ENCODE measurements around the gene ZNF750.

The ZNF750 gene

GRCh38 chr17:82858376-82859126 lies 18.7 kb upstream of the ZNF750 start:
- ATAC-seq, result no peak
- TF ChIP-seq BACH2 (CRISPR knock-in tag; IDR thresholded peaks at IDR 0.05; ENCODE audit: borderline replicate concordance) (no peak), ZFP3 (CRISPR knock-in tag; IDR thresholded peaks at IDR 0.05) (no peak), CSRNP3 (CRISPR knock-in tag; IDR thresholded peaks at IDR 0.05) (no peak), RARB (CRISPR knock-in tag; IDR thresholded peaks at IDR 0.05) (no peak), PATZ1 (CRISPR knock-in tag; IDR thresholded peaks at IDR 0.05; ENCODE audit: borderline replicate concordance) (no peak), ZNF565 (CRISPR knock-in tag; conservative IDR thresholded peaks at IDR 0.05; ENCODE audit: low read depth) (no peak)
- TF ChIP-seq, protein P1, sequence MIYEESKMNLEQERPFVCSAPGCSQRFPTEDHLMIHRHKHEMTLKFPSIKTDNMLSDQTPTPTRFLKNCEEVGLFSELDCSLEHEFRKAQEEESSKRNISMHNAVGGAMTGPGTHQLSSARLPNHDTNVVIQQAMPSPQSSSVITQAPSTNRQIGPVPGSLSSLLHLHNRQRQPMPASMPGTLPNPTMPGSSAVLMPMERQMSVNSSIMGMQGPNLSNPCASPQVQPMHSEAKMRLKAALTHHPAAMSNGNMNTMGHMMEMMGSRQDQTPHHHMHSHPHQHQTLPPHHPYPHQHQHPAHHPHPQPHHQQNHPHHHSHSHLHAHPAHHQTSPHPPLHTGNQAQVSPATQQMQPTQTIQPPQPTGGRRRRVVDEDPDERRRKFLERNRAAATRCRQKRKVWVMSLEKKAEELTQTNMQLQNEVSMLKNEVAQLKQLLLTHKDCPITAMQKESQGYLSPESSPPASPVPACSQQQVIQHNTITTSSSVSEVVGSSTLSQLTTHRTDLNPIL (CRISPR knock-in tag; IDR thresholded peaks at IDR 0.05; ENCODE audit: low read depth), result no peak

- ATAC-seq, result no peak
- TF ChIP-seq ZNF70 (CRISPR knock-in tag; IDR thresholded peaks at IDR 0.05), result no peak
These were observed 16.5 kb upstream of the ZNF750 start for GRCh38 chr17:82856361-82856760.

DNA sequence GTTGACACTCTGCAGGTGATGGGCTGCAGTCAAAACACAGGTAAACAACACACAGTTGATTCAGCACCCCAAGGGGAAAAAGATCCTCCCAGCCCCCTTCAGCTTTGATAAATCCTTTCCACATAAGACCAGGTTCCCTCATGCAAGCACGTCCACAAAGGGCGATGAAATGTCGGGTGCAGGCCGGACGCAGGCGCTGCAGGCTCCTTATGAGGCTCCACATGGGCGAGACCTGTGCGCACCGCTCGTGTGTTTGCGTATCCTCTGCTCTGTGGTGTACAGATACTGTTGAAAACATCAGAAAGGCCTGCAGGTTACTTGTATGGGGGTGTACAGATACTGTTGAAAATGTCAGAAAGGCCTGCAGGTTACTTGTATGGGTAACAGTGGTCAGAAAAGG lies 14.4 kb upstream of the ZNF750 start:
- TF ChIP-seq PPARA (CRISPR knock-in tag; IDR thresholded peaks at IDR 0.05; ENCODE audit: borderline replicate concordance), result no peak
- no peak for TF ChIP-seq ARNTL (CRISPR knock-in tag; IDR thresholded peaks at IDR 0.05; ENCODE audit: borderline replicate concordance, low read depth)
- TF ChIP-seq RARB (CRISPR knock-in tag; IDR thresholded peaks at IDR 0.05), result no peak
- no peak for TF ChIP-seq ISL1 (CRISPR knock-in tag; IDR thresholded peaks at IDR 0.05)
- no peak for TF ChIP-seq PATZ1 (CRISPR knock-in tag; IDR thresholded peaks at IDR 0.05; ENCODE audit: borderline replicate concordance)
- TF ChIP-seq, protein P1 (CRISPR knock-in tag; IDR thresholded peaks at IDR 0.05; ENCODE audit: low read depth), result no peak
- TF ChIP-seq BACH2 (CRISPR knock-in tag; IDR thresholded peaks at IDR 0.05; ENCODE audit: borderline replicate concordance), result no peak
- TF ChIP-seq GLIS3 (CRISPR knock-in tag; IDR thresholded peaks at IDR 0.05), result no peak
- TF ChIP-seq ZC3H10 (CRISPR knock-in tag; IDR thresholded peaks at IDR 0.05), result no peak
- no peak for TF ChIP-seq ESRRG (CRISPR knock-in tag; IDR thresholded peaks at IDR 0.05)
- TF ChIP-seq, protein P2, sequence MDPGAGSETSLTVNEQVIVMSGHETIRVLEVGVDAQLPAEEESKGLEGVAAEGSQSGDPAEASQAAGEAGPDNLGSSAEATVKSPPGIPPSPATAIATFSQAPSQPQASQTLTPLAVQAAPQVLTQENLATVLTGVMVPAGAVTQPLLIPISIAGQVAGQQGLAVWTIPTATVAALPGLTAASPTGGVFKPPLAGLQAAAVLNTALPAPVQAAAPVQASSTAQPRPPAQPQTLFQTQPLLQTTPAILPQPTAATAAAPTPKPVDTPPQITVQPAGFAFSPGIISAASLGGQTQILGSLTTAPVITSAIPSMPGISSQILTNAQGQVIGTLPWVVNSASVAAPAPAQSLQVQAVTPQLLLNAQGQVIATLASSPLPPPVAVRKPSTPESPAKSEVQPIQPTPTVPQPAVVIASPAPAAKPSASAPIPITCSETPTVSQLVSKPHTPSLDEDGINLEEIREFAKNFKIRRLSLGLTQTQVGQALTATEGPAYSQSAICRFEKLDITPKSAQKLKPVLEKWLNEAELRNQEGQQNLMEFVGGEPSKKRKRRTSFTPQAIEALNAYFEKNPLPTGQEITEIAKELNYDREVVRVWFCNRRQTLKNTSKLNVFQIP (CRISPR knock-in tag; IDR thresholded peaks at IDR 0.05; ENCODE audit: borderline replicate concordance, low read depth), result no peak
- no peak for TF ChIP-seq OSR1 (CRISPR knock-in tag; IDR thresholded peaks at IDR 0.05)
- TF ChIP-seq CSRNP3 (CRISPR knock-in tag; IDR thresholded peaks at IDR 0.05), result no peak

More for the DNA sequence above, 14.4 kb upstream of the ZNF750 start:
- ATAC-seq, result no peak
